HepG2 (cell line): ENCODE results near the gene ITGB8. TPM values are rescaled to one million over a fixed set of nuclear protein-coding genes. Genes with fewer than 3 reads are reported as not detected.

ENCODE experiments used
- ATAC-seq: fragments of 200-7000 bp; cut with Tn5 transposase; 3 replicates; pipeline ENCODE4 v1.9.1; 2020; ENCODE audit warnings: mild to moderate bottlenecking, moderate library complexity
- BruUV-seq: library from RNA; stranded (reverse); fragments of 400-500 nt; replicated peaks from 2 replicates; lab custom pipeline; 2021; lab: Mats Ljungman, UMichigan
- CTCF ChIA-PET: fragments of 300-600 bp; formaldehyde crosslinking; extraction: SDS; loops from one replicate; lab custom pipeline; 2021; ENCODE audit warnings: low total read pairs, inconsistent platforms, low intra/inter-chr PET ratio; lab: Yijun Ruan, JAX
- POLR2A ChIA-PET: fragments of 350-600 bp; sonication (Branson Sonifier 250); formaldehyde crosslinking; loops from one replicate; lab custom pipeline; 2020; ENCODE audit warnings: antibody characterized with exemption, inconsistent platforms; lab: Yijun Ruan, JAX
- DNase-seq: peaks from one replicate; pipeline ENCODE4 v3.0.0-alpha.2; 2015; ENCODE audit warnings: low spot score
- FAIRE-seq: peaks from 3 replicates; lab custom pipeline; 2011; peaks lifted over from hg19 to GRCh38; lab: Jason Lieb, UNC
- H2AFZ ChIP-seq: one replicate; pipeline ENCODE4 v1.6.1; 2011; ENCODE audit warnings: low read length, inconsistent platforms
- H3K27ac ChIP-seq: fragments of 300-600 bp; 3 replicates; pipeline ENCODE4 v1.8.0; 2011; ENCODE audit warnings: mixed run types, mild to moderate bottlenecking, mixed read lengths, low read length, inconsistent platforms; ENCODE audit not compliant: insufficient read depth; ENCODE audit errors: extremely low read length
- H3K27me3 ChIP-seq, 2 experiments: fragments of 200-600 bp in 1 of 2; 2 replicates in 1 of 2; 3 replicates in 1 of 2; pipeline versions ENCODE4 v1.6.0 to v1.8.0; 2011; ENCODE audit warnings: low read length in 2 of 2, mild to moderate bottlenecking in 2 of 2, moderate library complexity in 2 of 2, inconsistent platforms in 1 of 2; ENCODE audit not compliant: insufficient read depth in 2 of 2, control insufficient read depth in 1 of 2
- H3K36me3 ChIP-seq, 2 experiments: fragments of 200-600 bp in 1 of 2; replicated peaks in 1 of 2; 2 replicates in 1 of 2; 3 replicates in 1 of 2; pipeline versions ENCODE4 v1.5.1 to v1.8.0; 2011; ENCODE audit warnings: low read length in 2 of 2, inconsistent platforms in 1 of 2; ENCODE audit not compliant: insufficient read depth in 2 of 2, control insufficient read depth in 1 of 2
- H3K4me1 ChIP-seq: 2 replicates; pipeline ENCODE4 v1.5.1; 2012; ENCODE audit warnings: low read length, inconsistent platforms; ENCODE audit not compliant: insufficient read depth
- H3K4me2 ChIP-seq: 2 replicates; pipeline ENCODE4 v1.6.0; 2011; ENCODE audit warnings: low read depth, low read length, inconsistent platforms
- H3K4me3 ChIP-seq, 3 experiments: fragments of 200-600 bp in 1 of 3; sonication (generic), shearing (Covaris generic) in 1 of 3; replicated peaks in 1 of 3; 2 replicates each; pipeline ENCODE4 v1.5.1; 2011 to 2016; ENCODE audit warnings: low read length in 3 of 3, inconsistent platforms in 2 of 3, low read depth in 2 of 3, mild to moderate bottlenecking in 2 of 3, control low read depth in 1 of 3, mixed read lengths in 1 of 3; ENCODE audit not compliant: insufficient read depth in 1 of 3
- H3K79me2 ChIP-seq: one replicate; pipeline ENCODE4 v1.6.1; 2011; ENCODE audit warnings: low read length, inconsistent platforms; ENCODE audit not compliant: insufficient read depth
- H3K9ac ChIP-seq: 2 replicates; pipeline ENCODE4 v1.6.0; 2011; ENCODE audit warnings: mild to moderate bottlenecking, low read depth, low read length, inconsistent platforms; ENCODE audit not compliant: insufficient read depth
- H3K9me3 ChIP-seq: 2 replicates; pipeline ENCODE4 v1.5.1; 2012; ENCODE audit warnings: mild to moderate bottlenecking, low read length
- H4K20me1 ChIP-seq: 2 replicates; pipeline ENCODE4 v1.6.0; 2011; ENCODE audit warnings: inconsistent platforms, mild to moderate bottlenecking, low read length, moderate library complexity; ENCODE audit not compliant: insufficient read depth
- FOXJ3 ChIP-seq: sonication (generic); formaldehyde crosslinking; IDR thresholded peaks from 2 replicates; pipeline ENCODE4 v1.4.0; 2020; ENCODE audit warnings: missing genetic modification reagents, mild to moderate bottlenecking, borderline replicate concordance
- GATAD2A ChIP-seq: IDR thresholded peaks from 2 replicates; pipeline ENCODE4 v1.6.1; 2016
- GLI4 ChIP-seq: sonication (generic); formaldehyde crosslinking; IDR thresholded peaks from 2 replicates; pipeline ENCODE4 v1.5.1; 2020; ENCODE audit warnings: missing genetic modification reagents, mild to moderate bottlenecking, moderate library complexity, borderline replicate concordance
- IRX3 ChIP-seq: sonication (generic); formaldehyde crosslinking; IDR thresholded peaks from 2 replicates; pipeline ENCODE4 v1.8.1; 2023; ENCODE audit warnings: mild to moderate bottlenecking, low read depth, missing genetic modification reagents, borderline replicate concordance
- KAT8 ChIP-seq: IDR thresholded peaks from 2 replicates; pipeline ENCODE4 v1.6.1; 2016; ENCODE audit warnings: missing genetic modification reagents, missing compliant biosample characterization
- MAZ ChIP-seq, 2 experiments: sonication (generic) in 1 of 2; formaldehyde crosslinking in 1 of 2; IDR thresholded peaks; 2 replicates each; pipeline versions ENCODE4 v1.5.0 to v1.6.1; 2012 to 2020; ENCODE audit warnings: low read depth in 2 of 2, mild to moderate bottlenecking in 2 of 2, borderline replicate concordance in 1 of 2, improper control_type of control experiment in 1 of 2, low read length in 1 of 2, missing genetic modification reagents in 1 of 2, moderate library complexity in 1 of 2
- MNT ChIP-seq: fragments of 450-650 bp; IDR thresholded peaks from 2 replicates; pipeline ENCODE4 v1.6.1; 2016
- PLRG1 ChIP-seq: fragments of 450-650 bp; conservative IDR thresholded peaks from 2 replicates; pipeline ENCODE4 v1.6.1; 2016
- SMARCC2 ChIP-seq: fragments of 450-650 bp; IDR thresholded peaks from 2 replicates; pipeline ENCODE4 v1.6.1; 2017; ENCODE audit warnings: antibody characterized with exemption, mild to moderate bottlenecking
- SP1 ChIP-seq, 2 experiments: fragments of 450-650 bp in 1 of 2; sonication (generic) in 1 of 2; formaldehyde crosslinking in 1 of 2; IDR thresholded peaks; 2 replicates each; pipeline versions ENCODE4 v1.4.0 to v1.6.1; 2016 to 2020; ENCODE audit warnings: missing genetic modification reagents in 1 of 2
- ZFP90 ChIP-seq: sonication (generic); formaldehyde crosslinking; IDR thresholded peaks from 2 replicates; pipeline ENCODE4 v1.8.0; 2022; ENCODE audit warnings: missing genetic modification reagents, mild to moderate bottlenecking, inconsistent platforms, borderline replicate concordance
- WGBS: methylation state at CpG from one replicate; pipeline ENCODE4 v1.1.6; 2017; ENCODE audit warnings: low lambda C conversion rate; 5-methylcytosine and 5-hydroxymethylcytosine counted together
- in situ Hi-C: cut with HindIII; loops from 2 replicates; pipeline ENCODE4 v1.10.0; 2017; ENCODE audit warnings: low pct_unique_long_range_greater_than_20kb; ENCODE audit not compliant: extremely low pct_ligation_motif_present
- intact Hi-C: fragments of 100-400 bp; cut with micrococcal nuclease; formaldehyde crosslinking; loops from one replicate; pipeline ENCODE4 v1.10.0; 2022; ENCODE audit not compliant: unreplicated experiment
- polyA plus RNA-seq, 8 experiments: library from polyadenylated mRNA; depleted of rRNA in 3 of 8; stranded (reverse) in 7 of 8; unstranded in 1 of 8; fragments of >200 nt; fragmentation: Illumina TruSeq in 4 of 8; extraction: Trizol in 4 of 8; gene quantifications; 2 replicates each; pipeline versions ENCODE4 v1.2.1 to v1.2.3, GENCODE V29; 2011 to 2016; ENCODE audit warnings: low read depth in 4 of 8, missing spikeins in 1 of 8, mixed read lengths in 1 of 8; ENCODE audit not compliant: insufficient read depth in 1 of 8
- total RNA-seq, 5 experiments: library from RNA; depleted of rRNA; stranded (reverse); fragments of >200 nt; fragmentation: Illumina TruSeq; extraction: Trizol; gene quantifications; 2 replicates each; pipeline ENCODE4 v1.2.3, GENCODE V29; 2016; ENCODE audit warnings: low read depth in 1 of 5
- TF ChIP-seq, protein P1 (sequence below): sonication (generic); formaldehyde crosslinking; IDR thresholded peaks from 2 replicates; pipeline ENCODE4 v1.4.0; 2020; ENCODE audit warnings: missing genetic modification reagents

The ITGB8 gene
- total and polyA plus RNA-seq, 2 of the 13 experiments (the other 11 are each of a cell fraction or from before 2014, with no cell fraction given) = 0.01 TPM; not detected in 1

GRCh38 chr7:20364571-20365196, 34.0 kb downstream of the ITGB8 start:
- Histone ChIP-seq H3K27ac (no peak overlapping the region), H2AFZ (no peak overlapping the region), H3K79me2 (no peaks in the 10 kb centered on the region), H3K4me1 (no peaks in the 10 kb centered on the region), H4K20me1 (no peaks in the 10 kb centered on the region), H3K9me3 (no peaks in the 10 kb centered on the region), H3K4me3 (no peak overlapping the region), H3K27me3 (no peaks in the 10 kb centered on the region), H3K36me3 (no peaks in the 10 kb centered on the region), H3K4me2 (no peak overlapping the region), H3K9ac (no peak overlapping the region)
- ChIA-PET POLR2A (no interaction called here), CTCF (no interaction called here)
- WGBS = 4% methylated on average over 3 of the region's 4 CpGs
- FAIRE-seq (no peak), DNase-seq (no peak), ATAC-seq (no peak)
- BruUV-seq = no TSS peak
- TF ChIP-seq PLRG1 (no peak), SP1 (IDR thresholded peaks at IDR 0.05) (no peak), SP1 (CRISPR knock-in tag; IDR thresholded peaks at IDR 0.05) (no peak), FOXJ3 (CRISPR knock-in tag) (no peak), IRX3 (no peak), SMARCC2 (no peak), MNT (no peak), GLI4 (no peak), KAT8 (CRISPR knock-in tag) (no peak), ZFP90 (no peak), GATAD2A (no peak), MAZ (IDR thresholded peaks at IDR 0.05; ENCODE audit: borderline replicate concordance, low read depth, low read length) (no peak), MAZ (CRISPR knock-in tag; IDR thresholded peaks at IDR 0.05; ENCODE audit: low read depth) (no peak)
- TF ChIP-seq, protein P1, sequence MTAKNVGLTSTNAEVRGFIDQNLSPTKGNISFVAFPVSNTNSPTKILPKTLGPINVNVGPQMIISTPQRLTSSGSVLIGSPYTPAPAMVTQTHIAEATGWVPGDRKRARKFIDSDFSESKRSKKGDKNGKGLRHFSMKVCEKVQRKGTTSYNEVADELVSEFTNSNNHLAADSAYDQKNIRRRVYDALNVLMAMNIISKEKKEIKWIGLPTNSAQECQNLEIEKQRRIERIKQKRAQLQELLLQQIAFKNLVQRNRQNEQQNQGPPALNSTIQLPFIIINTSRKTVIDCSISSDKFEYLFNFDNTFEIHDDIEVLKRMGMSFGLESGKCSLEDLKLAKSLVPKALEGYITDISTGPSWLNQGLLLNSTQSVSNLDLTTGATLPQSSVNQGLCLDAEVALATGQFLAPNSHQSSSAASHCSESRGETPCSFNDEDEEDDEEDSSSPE = no peak
- intact Hi-C loops (no loop called here), in situ Hi-C loops (no loop called here)
